IMR-90 (cell line): Measurements from ENCODE around the gene SSTR4.

Experiments used
- BHLHE40 ChIP-seq: fragments of 150-350 bp; IDR thresholded peaks from 2 replicates; pipeline ENCODE4 v1.6.1; 2016; ENCODE audit warnings: mild to moderate bottlenecking, low read depth, low read length
- CTCF ChIP-seq: conservative IDR thresholded peaks from 2 replicates; pipeline ENCODE4 v1.5.1; 2012; ENCODE audit warnings: mild to moderate bottlenecking, low read depth, low read length, improper control_type of control experiment
- MAFK ChIP-seq: IDR thresholded peaks from 2 replicates; pipeline ENCODE4 v1.6.1; 2012; ENCODE audit warnings: low read depth, low read length, improper control_type of control experiment
- POLR2A ChIP-seq: IDR thresholded peaks from 2 replicates; pipeline ENCODE4 v1.6.1; 2012; ENCODE audit warnings: mild to moderate bottlenecking, low read depth, low read length
- RFX5 ChIP-seq: IDR thresholded peaks from 2 replicates; pipeline ENCODE4 v1.8.0; 2012; ENCODE audit warnings: low read depth, mild to moderate bottlenecking, low read length, moderate library complexity
- SMC3 ChIP-seq: fragments of 150-350 bp; IDR thresholded peaks from 2 replicates; pipeline ENCODE4 v1.6.1; 2016; ENCODE audit warnings: low read depth, mild to moderate bottlenecking, antibody characterized with exemption, low read length, moderate library complexity
- USF2 ChIP-seq: fragments of 150-350 bp; IDR thresholded peaks from 2 replicates; pipeline ENCODE4 v1.6.1; 2017; ENCODE audit warnings: mild to moderate bottlenecking, antibody characterized with exemption, low read length, low read depth

- TF ChIP-seq CTCF, result no peak
- TF ChIP-seq BHLHE40, result no peak
- no peak for TF ChIP-seq SMC3
- TF ChIP-seq MAFK, result no peak
- TF ChIP-seq RFX5, result no peak
- TF ChIP-seq POLR2A, result no peak
- no peak for TF ChIP-seq USF2
Measured at GRCh38 chr20:23043376-23043775, 8.3 kb downstream of the SSTR4 start.
